IgD-negative memory B cell (primary cell): ENCODE measurements around the gene SND1. TPM values are rescaled to one million over a fixed set of nuclear protein-coding genes. Genes with fewer than 3 reads are reported as not detected.
A peak's percentile ranks its signal among the peaks of the same experiment; 100 is the strongest.

Experiments used
- H3K27ac Mint-ChIP-seq, 3 donors: one replicate each; pipeline ENCODE4 v1.8.0; 2020 to 2022; ENCODE audit warnings: mild to moderate bottlenecking in 3 of 3, mixed read lengths in 3 of 3, moderate library complexity in 1 of 3
- H3K27me3 Mint-ChIP-seq: one replicate; pipeline ENCODE4 v1.8.0; 2021; ENCODE audit warnings: mixed read lengths
- H3K36me3 Mint-ChIP-seq: one replicate; pipeline ENCODE4 v1.8.0; 2020; ENCODE audit warnings: mild to moderate bottlenecking, mixed read lengths
- H3K4me1 Mint-ChIP-seq, 3 donors: one replicate each; pipeline ENCODE4 v1.8.0; 2020 to 2022; ENCODE audit warnings: mixed read lengths in 3 of 3, mild to moderate bottlenecking in 1 of 3
- H3K4me3 Mint-ChIP-seq, 4 donors: one replicate each; pipeline ENCODE4 v1.8.0; 2020 to 2022; ENCODE audit warnings: mild to moderate bottlenecking in 4 of 4, mixed read lengths in 4 of 4, moderate library complexity in 3 of 4
- H3K9me3 Mint-ChIP-seq, 3 donors: one replicate each; pipeline ENCODE4 v1.8.0; 2020 to 2021; ENCODE audit warnings: mixed read lengths in 3 of 3, mild to moderate bottlenecking in 1 of 3
- polyA plus RNA-seq: library from polyadenylated mRNA; unstranded; fragments of 300-500 nt; fragmentation: Illumina TruSeq; gene quantifications from one replicate; pipeline ENCODE4 v1.2.3, GENCODE V29; 2021

The SND1 gene
- polyA plus RNA-seq, 1 donor from 2014 or later: 138 TPM

DNA sequence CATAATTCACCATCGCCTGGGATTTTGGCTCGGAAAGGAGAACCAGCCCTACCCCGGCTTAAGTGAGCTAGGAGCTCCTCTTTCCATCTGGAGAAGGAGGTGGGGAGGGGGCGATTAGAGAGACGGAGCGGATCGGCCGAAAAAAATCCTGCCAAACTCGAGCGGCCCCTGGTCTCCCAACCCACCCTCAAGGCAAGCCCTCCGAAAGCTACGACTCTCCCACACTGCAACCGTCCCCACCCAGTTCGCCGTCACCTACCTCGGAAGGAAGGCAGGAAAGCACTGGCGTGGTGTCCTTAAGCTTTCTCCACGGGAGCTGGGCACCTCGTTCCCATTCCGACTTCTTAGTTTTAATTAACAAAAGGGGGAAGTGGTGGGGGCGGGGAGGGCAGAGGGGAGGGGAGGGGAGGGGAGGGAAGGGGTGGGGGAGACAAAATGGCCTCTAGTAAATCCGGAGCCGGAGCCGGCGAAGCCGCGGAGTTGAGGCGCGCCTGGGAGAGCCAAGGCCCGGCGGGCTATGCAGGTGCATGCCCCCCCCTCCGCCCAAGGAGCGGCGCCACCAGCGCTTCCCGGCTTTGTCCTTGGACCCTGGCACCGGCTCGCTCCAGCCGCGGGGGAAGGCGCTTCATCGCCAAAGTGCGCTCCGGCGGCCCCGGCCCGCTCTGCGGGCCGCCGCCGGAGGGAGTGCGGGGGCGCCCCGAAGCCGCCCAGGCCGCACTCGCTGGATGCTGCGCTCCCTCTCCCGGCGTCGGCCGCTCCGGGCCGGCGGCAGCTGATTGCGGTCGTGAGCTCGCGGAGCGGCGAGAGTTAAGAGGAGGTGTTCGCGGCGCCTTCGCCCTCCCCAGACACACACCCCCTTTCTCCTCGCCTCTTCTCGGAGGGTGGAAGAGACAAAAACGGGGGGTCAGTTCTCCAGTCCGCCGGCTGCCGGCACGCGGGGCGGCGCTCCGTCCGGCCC is 378.9 kb downstream of the SND1 start, which contains the start of gene LRRC4:
Gene LRRC4, minus strand, starts transcription at position 784 of the 958 bp plus-strand sequence. CDS start 797 bp downstream, outside the sequence.
- Mint-ChIP-seq H3K27me3 (no peaks in the 10 kb centered on the region), H3K4me1 (peaks cover 15 to 22% (median 21%) of the 10 kb centered on the region in 3 donors), H3K27ac (peak within 1 kb of the TSS in 1 of 3 donors; percentile 78), H3K36me3 (peaks cover 7% of the 10 kb centered on the region), H3K4me3 (peak within 1 kb of the TSS; percentile 76 to 96 (median 90)), H3K9me3 (no peaks in the 10 kb centered on the region)

- H3K4me3 Mint-ChIP-seq: peak overlapping the region; percentile 76 to 96 (median 90)
- peak overlapping the region in 1 of 3 donors; percentile 6 for H3K27ac Mint-ChIP-seq
- peaks cover 19 to 30% (median 27%) of the 10 kb centered on the region in 3 donors for H3K4me1 Mint-ChIP-seq
- no peaks in the 10 kb centered on the region for H3K9me3 Mint-ChIP-seq
- H3K27me3 Mint-ChIP-seq: no peaks in the 10 kb centered on the region
- peaks cover 7% of the 10 kb centered on the region for H3K36me3 Mint-ChIP-seq
These were observed 380.1 kb downstream of the SND1 start for GRCh38 chr7:128031901-128032604.

DNA sequence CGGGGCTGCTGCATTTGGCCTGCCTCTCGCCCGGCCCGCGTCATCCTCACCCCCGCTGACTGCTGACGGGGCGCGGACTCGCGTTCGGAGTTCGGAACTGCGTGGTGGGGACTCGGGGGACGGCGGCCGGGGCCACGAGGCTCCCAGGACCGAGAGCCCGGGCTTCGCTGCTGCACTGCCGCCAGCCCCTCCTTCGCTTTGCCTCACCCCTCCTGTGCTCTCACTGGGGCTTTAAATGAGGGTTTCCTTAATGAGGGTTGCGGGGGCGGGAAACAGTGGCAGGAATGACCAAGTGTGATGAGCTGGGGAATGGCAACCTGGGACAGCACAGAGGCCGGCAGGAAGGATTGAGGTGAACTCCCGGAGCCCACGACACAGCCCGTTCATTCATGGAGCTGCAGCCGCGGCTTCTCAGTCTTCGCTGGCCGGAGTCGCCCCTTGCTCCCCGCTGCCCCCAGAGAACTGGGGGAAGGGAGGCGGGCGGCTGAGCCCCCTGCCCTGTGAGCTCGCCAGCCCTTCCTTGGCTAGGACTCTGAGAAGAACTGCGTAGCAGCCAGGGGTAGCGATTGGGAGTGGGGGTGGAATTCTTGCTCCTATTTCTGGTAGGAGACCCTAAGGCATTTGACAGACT is 380.7 kb downstream of the SND1 start:
- Mint-ChIP-seq H3K9me3 (no peaks in the 10 kb centered on the region), H3K36me3 (peaks cover 7% of the 10 kb centered on the region), H3K27ac (no peak overlapping the region), H3K27me3 (no peaks in the 10 kb centered on the region), H3K4me3 (peak overlapping the region; percentile 22 to 84 (median 54)), H3K4me1 (peaks cover 20 to 34% (median 32%) of the 10 kb centered on the region in 3 donors)

GRCh38 chr7:128033246-128033645 is 381.3 kb downstream of the SND1 start:
- H3K36me3 Mint-ChIP-seq: peaks cover 7% of the 10 kb centered on the region

DNA sequence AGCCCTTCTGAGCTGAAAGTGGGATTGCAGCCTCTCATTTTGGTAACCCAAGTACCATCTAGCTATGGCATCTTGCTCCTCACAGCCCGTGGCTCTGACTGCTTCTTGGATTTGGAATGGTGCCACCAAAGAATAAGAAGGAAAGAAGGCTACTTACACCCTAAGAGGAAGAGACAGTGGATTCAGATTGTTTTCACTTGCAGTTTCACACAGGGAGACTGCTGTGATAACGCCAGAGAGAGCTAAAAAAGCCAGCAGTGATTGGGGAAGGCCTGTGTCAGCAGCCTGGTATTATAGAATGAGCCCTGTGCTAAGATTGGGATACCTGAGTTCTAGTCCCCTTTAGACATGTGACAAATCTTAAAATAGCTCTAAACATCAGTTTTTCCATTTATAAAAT is 382.8 kb downstream of the SND1 start:
- no peaks in the 10 kb centered on the region for H3K27me3 Mint-ChIP-seq
- peak overlapping the region in 1 of 4 donors; percentile 40 for H3K4me3 Mint-ChIP-seq
- no peaks in the 10 kb centered on the region for H3K9me3 Mint-ChIP-seq
- peaks cover 4% of the 10 kb centered on the region for H3K36me3 Mint-ChIP-seq
- peaks cover 29 to 44% (median 29%) of the 10 kb centered on the region in 3 donors for H3K4me1 Mint-ChIP-seq
- H3K27ac Mint-ChIP-seq: peak overlapping the region in 1 of 3 donors; percentile 32

More at GRCh38 chr7:128033246-128033645, 381.3 kb downstream of the SND1 start:
- Mint-ChIP-seq H3K9me3 (no peaks in the 10 kb centered on the region), H3K27me3 (no peaks in the 10 kb centered on the region), H3K27ac (peak overlapping the region in 1 of 3 donors; percentile 27), H3K4me3 (peak overlapping the region; percentile 37 to 83 (median 72)), H3K4me1 (peaks cover 23 to 39% (median 35%) of the 10 kb centered on the region in 3 donors)

- H3K4me3 Mint-ChIP-seq: peak overlapping the region in 1 of 4 donors; percentile 40
These were observed 383.7 kb downstream of the SND1 start for GRCh38 chr7:128035712-128036111.

GRCh38 chr7:128036226-128036940 is 384.4 kb downstream of the SND1 start:
- Mint-ChIP-seq H3K36me3 (peaks cover 4% of the 10 kb centered on the region), H3K9me3 (no peaks in the 10 kb centered on the region), H3K4me1 (peaks cover 25 to 45% (median 26%) of the 10 kb centered on the region in 3 donors), H3K4me3 (peak overlapping the region in 2 of 4 donors; percentile 27 to 76), H3K27ac (no peak overlapping the region), H3K27me3 (no peaks in the 10 kb centered on the region)

More at GRCh38 chr7:128035712-128036111, 383.7 kb downstream of the SND1 start:
- Mint-ChIP-seq H3K36me3 (peaks cover 4% of the 10 kb centered on the region), H3K27ac (no peak overlapping the region), H3K9me3 (no peaks in the 10 kb centered on the region), H3K27me3 (no peaks in the 10 kb centered on the region), H3K4me1 (peaks cover 23 to 44% (median 25%) of the 10 kb centered on the region in 3 donors)

GRCh38 chr7:128037081-128037480 is 385.1 kb downstream of the SND1 start:
- Mint-ChIP-seq H3K36me3 (peaks cover 5% of the 10 kb centered on the region), H3K27me3 (no peaks in the 10 kb centered on the region), H3K4me3 (no peak overlapping the region), H3K9me3 (no peaks in the 10 kb centered on the region), H3K4me1 (peaks cover 27 to 48% (median 28%) of the 10 kb centered on the region in 3 donors), H3K27ac (no peak overlapping the region)

- no peak overlapping the region for H3K27ac Mint-ChIP-seq
- peaks cover 6% of the 10 kb centered on the region for H3K36me3 Mint-ChIP-seq
- H3K27me3 Mint-ChIP-seq: no peaks in the 10 kb centered on the region
- no peaks in the 10 kb centered on the region for H3K9me3 Mint-ChIP-seq
- no peak overlapping the region for H3K4me3 Mint-ChIP-seq
- peaks cover 27 to 48% (median 30%) of the 10 kb centered on the region in 3 donors for H3K4me1 Mint-ChIP-seq
These were observed 386.1 kb downstream of the SND1 start for GRCh38 chr7:128037880-128038619.

- H3K4me3 Mint-ChIP-seq: no peak overlapping the region
- H3K27me3 Mint-ChIP-seq: no peaks in the 10 kb centered on the region
- H3K9me3 Mint-ChIP-seq: no peaks in the 10 kb centered on the region
- peaks cover 31 to 49% (median 33%) of the 10 kb centered on the region in 3 donors for H3K4me1 Mint-ChIP-seq
- H3K27ac Mint-ChIP-seq: no peak overlapping the region
- peaks cover 6% of the 10 kb centered on the region for H3K36me3 Mint-ChIP-seq
These were observed 387.6 kb downstream of the SND1 start for GRCh38 chr7:128039544-128039953.

GRCh38 chr7:128040205-128040604 is 388.2 kb downstream of the SND1 start:
- no peak overlapping the region for H3K27ac Mint-ChIP-seq
- peaks cover 6% of the 10 kb centered on the region for H3K36me3 Mint-ChIP-seq
- H3K4me3 Mint-ChIP-seq: no peak overlapping the region
- H3K9me3 Mint-ChIP-seq: no peaks in the 10 kb centered on the region
- H3K27me3 Mint-ChIP-seq: no peaks in the 10 kb centered on the region
- H3K4me1 Mint-ChIP-seq: peaks cover 30 to 47% (median 35%) of the 10 kb centered on the region in 3 donors

DNA sequence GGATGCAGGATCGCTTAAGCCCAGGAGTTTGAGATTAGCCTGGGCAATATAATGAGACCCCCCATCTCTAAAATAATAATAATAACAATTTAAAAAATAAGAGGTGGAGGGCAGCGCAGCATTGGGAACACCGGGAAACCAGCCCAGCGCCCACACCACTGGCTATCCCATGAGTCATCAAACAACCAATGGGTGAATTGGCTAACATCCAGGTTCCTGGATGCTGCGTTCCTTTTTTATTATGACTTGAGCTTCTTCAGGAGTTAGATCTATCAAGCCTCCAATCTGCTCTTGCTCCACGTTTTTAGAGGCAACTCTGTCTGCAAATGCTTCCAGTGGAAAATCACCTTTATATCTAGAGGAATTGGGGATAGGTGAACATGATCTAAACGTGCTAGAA is 389.2 kb downstream of the SND1 start:
- H3K9me3 Mint-ChIP-seq: no peaks in the 10 kb centered on the region

DNA sequence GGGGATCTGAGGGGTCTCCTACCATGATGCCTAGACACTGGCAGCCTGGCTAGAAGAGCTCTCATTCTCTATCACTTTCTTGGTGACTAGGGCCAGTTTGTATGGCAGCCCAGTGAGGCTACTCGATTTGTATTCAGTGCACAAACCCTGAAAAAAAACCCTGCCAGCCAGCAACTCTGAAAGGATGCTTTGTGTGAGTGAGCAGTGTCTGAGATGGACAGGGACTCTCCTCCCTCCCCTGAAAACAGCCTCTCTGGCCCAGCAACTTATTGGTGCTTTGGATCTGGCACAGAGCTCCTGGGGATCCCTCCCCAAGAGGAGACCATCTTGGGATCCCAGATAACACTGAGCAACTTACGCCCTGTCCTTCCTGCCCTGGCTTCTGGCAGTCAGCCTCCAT is 390.0 kb downstream of the SND1 start:
- Mint-ChIP-seq H3K9me3 (no peaks in the 10 kb centered on the region), H3K4me1 (peaks cover 26 to 43% (median 26%) of the 10 kb centered on the region in 3 donors), H3K27me3 (no peaks in the 10 kb centered on the region), H3K27ac (no peak overlapping the region), H3K36me3 (peaks cover 6% of the 10 kb centered on the region), H3K4me3 (no peak overlapping the region)

More for the DNA sequence above, 389.2 kb downstream of the SND1 start:
- no peak overlapping the region for H3K27ac Mint-ChIP-seq
- H3K4me1 Mint-ChIP-seq: peaks cover 28 to 47% (median 33%) of the 10 kb centered on the region in 3 donors
- no peaks in the 10 kb centered on the region for H3K27me3 Mint-ChIP-seq
- peaks cover 6% of the 10 kb centered on the region for H3K36me3 Mint-ChIP-seq
- H3K4me3 Mint-ChIP-seq: no peak overlapping the region
